BLaER1 treated with 17β-estradiol and CSF1 and Interleukin-3, amounts not matched to agents 10 nM and 100 nM (cell line): ENCODE measurements around the gene ENOX1.

Experiments
- H3K27ac ChIP-seq, 11 experiments: shearing (Covaris generic); formaldehyde crosslinking; 2 replicates each; pipeline ENCODE4 v1.8.1; 2022
- H3K27me3 ChIP-seq, 11 experiments: shearing (Covaris generic); formaldehyde crosslinking; 2 replicates each; pipeline ENCODE4 v1.8.1; 2022
- H3K36me3 ChIP-seq, 11 experiments: shearing (Covaris generic); formaldehyde crosslinking; 2 replicates each; pipeline ENCODE4 v1.8.1; 2022
- H3K4me1 ChIP-seq, 10 experiments: shearing (Covaris generic); formaldehyde crosslinking; 2 replicates each; pipeline ENCODE4 v1.8.1; 2022
- H3K4me2 ChIP-seq, 11 experiments: shearing (Covaris generic); formaldehyde crosslinking; 2 replicates each; pipeline ENCODE4 v1.8.1; 2022
- H3K4me3 ChIP-seq, 10 experiments: shearing (Covaris generic); formaldehyde crosslinking; 2 replicates each; pipeline ENCODE4 v1.8.1; 2022
- H3K9ac ChIP-seq, 11 experiments: shearing (Covaris generic); formaldehyde crosslinking; 2 replicates each; pipeline ENCODE4 v1.8.1; 2022
- H3K9me3 ChIP-seq, 11 experiments: shearing (Covaris generic); formaldehyde crosslinking; replicated peaks in 1 of 11; 2 replicates each; pipeline ENCODE4 v1.8.1; 2022
- H4K20me1 ChIP-seq, 11 experiments: shearing (Covaris generic); formaldehyde crosslinking; 2 replicates each; pipeline ENCODE4 v1.8.1; 2022
- Cebpa-rat ChIP-seq, 11 experiments: shearing (Covaris generic); IDR thresholded peaks; 2 replicates each; pipeline ENCODE4 v1.8.1; 2022

The ENOX1 gene

DNA sequence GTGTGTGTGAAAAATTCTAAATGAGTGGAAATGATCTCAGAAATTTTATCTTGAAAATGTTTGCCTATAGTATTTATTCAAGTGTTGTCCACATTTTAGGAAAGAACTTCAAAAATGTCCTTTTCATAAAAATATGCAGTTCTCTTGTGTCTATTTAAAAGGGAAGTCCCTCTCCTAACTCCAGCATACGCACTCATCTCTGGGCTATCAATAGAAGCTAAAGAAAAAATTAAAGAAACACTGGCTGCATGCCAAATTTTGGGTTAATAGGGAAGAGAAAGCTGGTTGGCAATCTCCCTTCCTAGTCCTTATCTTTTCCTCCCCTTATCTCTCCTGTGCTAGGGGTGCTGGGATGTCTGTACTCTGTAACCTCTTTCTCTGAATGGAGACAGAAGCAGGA, 313.3 kb downstream of the ENOX1 start:
- Histone ChIP-seq H3K4me3 (no peak overlapping the region), H3K27me3 (no peaks in the 10 kb centered on the region), H3K27ac (no peak overlapping the region), H3K36me3 (no peaks in the 10 kb centered on the region), H3K4me1 (peaks cover 0 to 41% (median 15%) of the 10 kb centered on the region in 10 experiments; a peak in 14 of 20 replicates), H4K20me1 (no peaks in the 10 kb centered on the region), H3K9ac (no peak overlapping the region), H3K9me3 (no peaks in the 10 kb centered on the region), H3K4me2 (peak overlapping the region in 3 of 11 experiments; percentile 14 to 72 (median 59); a peak in 5 of 22 replicates)
- no peak for TF ChIP-seq Cebpa-rat (IDR thresholded peaks at IDR 0.05)

DNA sequence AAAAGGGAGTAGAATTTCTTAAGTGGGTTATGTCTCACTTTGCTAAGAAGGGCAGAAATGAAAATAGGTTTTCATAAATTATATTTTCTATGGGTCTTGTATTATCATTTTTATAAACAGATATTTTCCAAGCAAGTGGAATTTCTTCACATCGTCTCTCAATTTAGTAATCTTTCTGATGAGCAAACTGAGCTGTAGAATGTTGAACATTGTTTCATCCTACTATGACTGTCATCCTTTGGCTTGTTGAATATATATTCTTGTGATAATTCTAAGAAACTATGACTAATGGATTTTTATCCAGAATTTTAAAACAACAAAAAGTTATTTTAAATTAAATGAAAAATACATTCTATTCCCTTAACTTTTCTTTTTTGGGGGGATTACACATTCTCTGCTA, 313.8 kb downstream of the ENOX1 start:
- Histone ChIP-seq H3K36me3 (no peaks in the 10 kb centered on the region), H3K9ac (no peak overlapping the region), H3K4me1 (peaks cover 0 to 36% (median 12%) of the 10 kb centered on the region in 10 experiments; a peak in 14 of 20 replicates), H3K27ac (no peak overlapping the region), H3K27me3 (no peaks in the 10 kb centered on the region), H4K20me1 (no peaks in the 10 kb centered on the region), H3K9me3 (no peaks in the 10 kb centered on the region), H3K4me3 (no peak overlapping the region), H3K4me2 (peak overlapping the region in 3 of 11 experiments; percentile 14 to 72 (median 59); a peak in 3 of 22 replicates)
- TF ChIP-seq Cebpa-rat (IDR thresholded peaks at IDR 0.05): no peak

DNA sequence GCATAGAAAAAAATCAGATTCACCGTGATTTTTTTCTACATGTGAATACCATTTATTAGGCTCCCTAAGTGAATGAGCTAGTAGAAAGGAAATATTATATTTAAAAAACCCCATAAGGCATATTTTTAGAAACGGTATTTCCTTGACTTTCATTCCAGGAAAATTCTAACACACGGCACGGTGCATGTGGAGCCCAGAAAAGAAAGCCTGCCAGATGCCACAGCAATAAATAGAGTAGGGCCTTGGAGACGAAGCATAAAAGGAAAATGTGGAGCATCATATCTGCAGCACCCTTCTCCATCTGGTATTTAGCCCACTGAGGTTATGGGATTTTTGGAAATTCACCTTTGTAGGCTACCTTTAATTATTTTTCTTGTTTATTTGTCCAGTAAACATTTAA, 314.4 kb downstream of the ENOX1 start:
- Histone ChIP-seq H3K27ac (no peak overlapping the region), H3K27me3 (no peaks in the 10 kb centered on the region), H3K9me3 (no peaks in the 10 kb centered on the region), H3K36me3 (no peaks in the 10 kb centered on the region), H3K4me3 (no peak overlapping the region), H3K9ac (no peak overlapping the region), H3K4me2 (peak overlapping the region in 6 of 11 experiments; percentile 1 to 40 (median 24); a peak in 8 of 22 replicates), H4K20me1 (no peaks in the 10 kb centered on the region), H3K4me1 (peaks cover 0 to 30% (median 7%) of the 10 kb centered on the region in 10 experiments; a peak in 13 of 20 replicates)
- TF ChIP-seq Cebpa-rat (IDR thresholded peaks at IDR 0.05): no peak

DNA sequence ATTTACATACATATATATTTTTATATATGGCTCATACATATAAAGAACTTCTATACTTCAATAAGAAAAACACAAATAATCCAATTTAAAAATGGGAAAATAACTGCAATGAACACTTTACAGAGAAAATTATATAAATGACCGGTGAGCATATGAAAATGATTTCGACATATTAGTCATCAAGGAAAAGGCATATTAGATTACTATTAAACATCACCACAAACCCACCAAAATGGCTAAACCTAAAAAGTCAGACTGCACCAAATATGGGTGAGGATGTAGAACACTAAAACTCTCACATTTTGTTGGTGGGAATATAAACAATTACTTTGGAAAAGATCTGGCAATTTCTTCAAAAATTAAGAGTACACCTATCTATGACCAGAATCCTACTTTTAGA, 316.2 kb downstream of the ENOX1 start:
- no peak overlapping the region for H3K4me3 ChIP-seq
- H3K9ac ChIP-seq: no peak overlapping the region
- no peak overlapping the region for H3K4me2 ChIP-seq
- no peak for TF ChIP-seq Cebpa-rat (IDR thresholded peaks at IDR 0.05)
- H3K4me1 ChIP-seq: peaks cover 0 to 23% (median 7%) of the 10 kb centered on the region in 10 experiments; a peak in 13 of 20 replicates
- H3K27me3 ChIP-seq: no peaks in the 10 kb centered on the region
- H3K9me3 ChIP-seq: no peaks in the 10 kb centered on the region
- H4K20me1 ChIP-seq: no peaks in the 10 kb centered on the region
- no peak overlapping the region for H3K27ac ChIP-seq
- no peaks in the 10 kb centered on the region for H3K36me3 ChIP-seq

DNA sequence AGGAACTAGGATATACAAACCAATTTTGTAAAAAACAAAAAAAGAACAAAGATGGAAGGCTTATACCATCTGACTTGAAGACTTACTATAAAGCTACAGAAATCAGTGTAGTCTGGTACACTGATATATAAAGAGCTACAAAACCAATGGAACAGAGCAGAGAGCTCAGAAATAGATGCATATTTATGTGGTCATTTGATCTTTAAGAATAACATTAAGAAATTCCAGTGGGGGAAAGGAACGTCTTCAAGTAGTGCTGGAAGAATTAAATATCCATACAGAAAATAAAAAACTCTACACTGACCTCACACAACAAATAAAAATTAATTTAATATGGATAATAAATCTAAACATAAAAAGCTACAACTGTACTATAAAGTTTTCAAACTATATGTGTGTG, 317.0 kb downstream of the ENOX1 start:
- H4K20me1 ChIP-seq: no peaks in the 10 kb centered on the region
- H3K4me1 ChIP-seq: peaks cover 0 to 23% (median 7%) of the 10 kb centered on the region in 10 experiments; a peak in 13 of 20 replicates
- TF ChIP-seq Cebpa-rat (IDR thresholded peaks at IDR 0.05): no peak
- H3K9me3 ChIP-seq: no peaks in the 10 kb centered on the region
- no peaks in the 10 kb centered on the region for H3K27me3 ChIP-seq
- H3K36me3 ChIP-seq: no peaks in the 10 kb centered on the region
- H3K4me2 ChIP-seq: no peak overlapping the region
- H3K27ac ChIP-seq: no peak overlapping the region
- H3K4me3 ChIP-seq: no peak overlapping the region
- H3K9ac ChIP-seq: no peak overlapping the region

DNA sequence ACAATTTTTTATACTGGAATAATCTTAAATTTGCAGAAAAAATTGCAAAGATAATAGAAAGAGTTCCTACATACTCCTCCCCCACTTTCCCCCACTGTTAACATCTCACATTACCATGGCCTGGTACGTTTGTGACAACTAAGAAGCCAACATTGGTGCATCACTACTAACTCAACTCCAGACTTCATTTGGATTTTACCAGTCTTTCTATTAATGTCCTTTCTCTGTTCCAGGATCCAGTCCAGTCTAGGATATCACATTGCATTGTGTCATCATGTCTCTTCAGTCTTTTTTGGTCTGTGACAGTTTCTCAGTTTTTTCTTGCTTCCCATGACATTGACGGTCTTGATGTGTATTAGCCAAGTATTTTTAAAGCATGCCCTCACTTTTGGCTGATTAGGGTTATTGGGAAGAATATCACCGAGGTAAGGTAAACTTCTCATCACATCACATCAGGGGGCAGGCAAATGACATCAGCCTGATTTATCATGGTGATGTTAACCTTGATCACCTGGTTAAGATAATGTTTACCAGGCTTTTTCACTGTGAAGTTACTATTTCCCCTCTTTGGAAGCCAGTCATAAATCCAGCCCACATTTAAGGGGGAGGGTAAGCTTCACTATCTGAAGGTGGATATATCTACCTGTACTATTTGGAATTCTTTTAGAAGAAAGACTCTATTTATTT, 322.1 kb downstream of the ENOX1 start:
- H3K4me3 ChIP-seq: no peak overlapping the region
- no peak overlapping the region for H3K27ac ChIP-seq
- no peak for TF ChIP-seq Cebpa-rat (IDR thresholded peaks at IDR 0.05)
- no peaks in the 10 kb centered on the region for H3K36me3 ChIP-seq
- no peak overlapping the region for H3K9ac ChIP-seq
- no peaks in the 10 kb centered on the region for H3K9me3 ChIP-seq
- no peak overlapping the region for H3K4me2 ChIP-seq
- no peaks in the 10 kb centered on the region for H3K4me1 ChIP-seq
- H3K27me3 ChIP-seq: no peaks in the 10 kb centered on the region
- no peaks in the 10 kb centered on the region for H4K20me1 ChIP-seq

DNA sequence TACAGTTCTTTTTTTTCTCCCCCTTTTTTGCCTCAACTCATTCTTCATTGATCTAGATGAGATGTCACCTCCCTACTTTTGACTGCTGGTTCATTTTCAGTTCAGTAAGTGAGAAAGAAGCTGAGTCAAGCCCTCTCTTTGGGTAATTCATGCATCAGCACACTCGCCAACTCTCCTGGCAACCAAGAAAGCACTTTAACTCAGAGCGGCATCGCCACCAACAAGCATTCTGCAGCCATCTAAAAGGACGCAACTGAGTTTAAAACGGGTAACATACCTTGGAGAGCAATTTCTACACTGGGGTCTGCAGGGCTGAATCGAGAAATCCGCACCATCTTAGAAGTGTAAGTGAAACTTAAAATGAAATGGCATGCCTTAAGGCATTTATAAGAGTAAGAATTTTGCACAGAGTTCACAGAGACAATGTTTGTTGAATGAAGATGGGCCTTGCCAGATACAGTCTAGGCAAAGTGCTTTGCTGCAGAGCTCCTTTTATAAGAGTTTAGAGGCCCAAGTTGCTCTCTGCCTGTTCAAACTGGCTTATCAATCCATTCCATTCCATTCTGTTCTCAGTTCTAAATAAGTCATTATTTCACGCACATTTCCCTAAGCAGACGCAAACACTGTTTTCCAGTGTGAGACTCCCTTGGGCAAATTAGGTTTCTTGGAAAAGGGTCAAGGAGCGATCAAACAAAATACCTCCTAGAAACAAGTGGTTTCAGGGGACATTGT, 338.0 kb downstream of the ENOX1 start:
- H3K9me3 ChIP-seq: no peaks in the 10 kb centered on the region
- no peak overlapping the region for H3K9ac ChIP-seq
- no peak for TF ChIP-seq Cebpa-rat (IDR thresholded peaks at IDR 0.05)
- H4K20me1 ChIP-seq: no peaks in the 10 kb centered on the region
- H3K27me3 ChIP-seq: no peaks in the 10 kb centered on the region
- no peak overlapping the region for H3K4me2 ChIP-seq
- peaks cover 0 to 10% (median 0%) of the 10 kb centered on the region in 10 experiments; a peak in 5 of 20 replicates for H3K4me1 ChIP-seq
- no peaks in the 10 kb centered on the region for H3K36me3 ChIP-seq
- H3K4me3 ChIP-seq: no peak overlapping the region
- H3K27ac ChIP-seq: no peak overlapping the region

DNA sequence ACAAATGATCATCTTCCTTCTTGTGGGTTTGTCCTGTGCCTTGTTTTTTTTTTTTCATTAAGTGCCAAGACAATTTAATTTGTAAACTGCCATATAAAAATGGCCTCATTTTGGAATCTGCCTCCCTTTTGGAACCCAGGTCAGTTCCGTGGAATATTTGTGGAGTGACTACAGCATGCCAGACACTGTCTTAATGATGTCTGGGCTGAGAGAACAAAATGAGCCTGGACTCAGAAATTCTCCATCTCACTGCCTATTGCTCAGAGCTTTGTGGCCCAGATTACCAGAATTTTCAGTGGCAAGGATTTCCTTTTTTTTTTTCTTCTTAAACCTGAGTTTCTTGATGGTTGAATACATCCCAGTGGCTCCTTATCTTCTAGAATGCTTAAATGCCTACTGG, 340.6 kb downstream of the ENOX1 start:
- no peak overlapping the region for H3K4me3 ChIP-seq
- no peaks in the 10 kb centered on the region for H4K20me1 ChIP-seq
- H3K27me3 ChIP-seq: no peaks in the 10 kb centered on the region
- H3K4me2 ChIP-seq: no peak overlapping the region
- H3K9me3 ChIP-seq: no peaks in the 10 kb centered on the region
- no peak for TF ChIP-seq Cebpa-rat (IDR thresholded peaks at IDR 0.05)
- H3K9ac ChIP-seq: no peak overlapping the region
- no peak overlapping the region for H3K27ac ChIP-seq
- no peaks in the 10 kb centered on the region for H3K4me1 ChIP-seq
- no peaks in the 10 kb centered on the region for H3K36me3 ChIP-seq

DNA sequence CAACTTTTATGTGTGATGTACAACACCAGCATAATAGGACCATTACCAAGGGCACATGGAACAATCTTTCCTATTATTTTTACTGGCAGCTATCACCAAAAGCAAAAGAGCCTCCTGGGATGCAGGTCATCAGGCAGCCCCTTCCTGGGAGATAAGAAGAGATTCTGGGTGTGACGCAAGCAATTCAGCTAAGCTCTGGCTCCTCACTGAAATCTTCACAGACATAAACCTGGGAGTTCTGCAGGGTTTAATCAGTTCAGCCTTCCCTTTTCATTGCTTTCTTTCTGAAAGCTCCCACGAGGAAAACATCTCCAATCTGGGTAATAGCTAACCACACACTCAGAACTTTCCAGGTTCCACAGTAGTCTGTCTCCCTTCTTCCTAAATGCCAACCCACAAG, 341.1 kb downstream of the ENOX1 start:
- no peak overlapping the region for H3K4me3 ChIP-seq
- TF ChIP-seq Cebpa-rat (IDR thresholded peaks at IDR 0.05): no peak
- no peaks in the 10 kb centered on the region for H3K27me3 ChIP-seq
- H3K4me2 ChIP-seq: no peak overlapping the region
- no peaks in the 10 kb centered on the region for H3K9me3 ChIP-seq
- no peaks in the 10 kb centered on the region for H3K4me1 ChIP-seq
- no peaks in the 10 kb centered on the region for H4K20me1 ChIP-seq
- no peak overlapping the region for H3K9ac ChIP-seq
- no peak overlapping the region for H3K27ac ChIP-seq
- H3K36me3 ChIP-seq: no peaks in the 10 kb centered on the region

DNA sequence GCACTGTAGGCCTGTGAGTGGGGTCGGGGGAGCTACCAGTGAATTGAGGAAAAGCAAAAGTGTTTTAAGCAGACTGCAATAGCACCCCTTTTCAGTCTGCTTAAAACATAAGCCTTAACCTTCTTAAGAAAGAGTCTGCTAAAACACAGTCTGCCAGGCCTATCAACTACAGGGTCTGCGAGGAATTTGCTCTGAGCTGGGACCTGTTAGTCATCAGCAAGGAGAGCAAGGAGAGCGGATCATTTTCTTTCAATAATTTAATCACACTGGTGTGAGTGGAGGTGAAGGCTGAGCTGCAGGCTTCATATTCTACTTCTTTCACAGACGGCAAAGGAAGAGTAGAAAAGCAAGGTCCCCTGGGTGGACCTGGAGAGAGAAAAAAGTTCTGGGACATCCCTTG, 342.7 kb downstream of the ENOX1 start:
- Histone ChIP-seq H3K4me3 (no peak overlapping the region), H3K27ac (no peak overlapping the region), H3K27me3 (no peaks in the 10 kb centered on the region), H4K20me1 (no peaks in the 10 kb centered on the region), H3K36me3 (no peaks in the 10 kb centered on the region), H3K4me2 (no peak overlapping the region), H3K9ac (no peak overlapping the region), H3K4me1 (no peaks in the 10 kb centered on the region), H3K9me3 (no peaks in the 10 kb centered on the region)
- no peak for TF ChIP-seq Cebpa-rat (IDR thresholded peaks at IDR 0.05)
